ENCODE data around the gene NSUN3.
A peak's percentile ranks its signal among the peaks of the same experiment; 100 is the strongest.
"Not testable (repeated sequence)": the region's sequence is repeated elsewhere in the genome, so short reads cannot be mapped to it uniquely, and the experiment has no call there.

The NSUN3 gene

GRCh38 chr3:94062513-94063404 lies at the start of gene NSUN3, which contains the start of gene DHFR2:
Gene NSUN3, plus strand, starts transcription at chr3:94063061. Its CDS starts 66 bp downstream, at chr3:94063127.
Gene DHFR2, minus strand, starts transcription at chr3:94062916. Its CDS starts 1,405 bp downstream, at chr3:94061511.
- Histone ChIP-seq H3K9me3 (ENCODE audit: control insufficient read depth, insufficient read depth, low read length) (no peaks in the 10 kb centered on the region), H3K4me1 (ENCODE audit: insufficient read depth, low read length) (no peaks in the 10 kb centered on the region; the same call in 1 of the 2 replicates), H3K9ac (ENCODE audit: low read depth, low read length) (peak within 1 kb of the TSS; percentile 98), H3K36me3 (ENCODE audit: insufficient read depth, low read length) (no peaks in the 10 kb centered on the region; the same call in 1 of the 2 replicates)

GRCh38 chr3:94015025-94015424 lies 47.8 kb upstream of the NSUN3 start:
- H3K4me1 ChIP-seq (ENCODE audit: insufficient read depth, low read length), result no peaks in the 10 kb centered on the region
- no peak overlapping the region for H3K9ac ChIP-seq (ENCODE audit: low read depth, low read length)
- H3K36me3 ChIP-seq (ENCODE audit: insufficient read depth, low read length), result no peaks in the 10 kb centered on the region
- H3K9me3 ChIP-seq (ENCODE audit: control insufficient read depth, insufficient read depth, low read length), result no peaks in the 10 kb centered on the region

- Histone ChIP-seq H3K36me3 (ENCODE audit: insufficient read depth, low read length) (no peaks in the 10 kb centered on the region), H3K9me3 (ENCODE audit: control insufficient read depth, insufficient read depth, low read length) (no peaks in the 10 kb centered on the region), H3K4me1 (ENCODE audit: insufficient read depth, low read length) (no peaks in the 10 kb centered on the region), H3K9ac (ENCODE audit: low read depth, low read length) (no peak overlapping the region)
Observed at GRCh38 chr3:94019659-94020058, 43.2 kb upstream of the NSUN3 start.

GRCh38 chr3:94020293-94020692 lies 42.6 kb upstream of the NSUN3 start:
- Histone ChIP-seq H3K9me3 (ENCODE audit: control insufficient read depth, insufficient read depth, low read length) (no peaks in the 10 kb centered on the region), H3K36me3 (ENCODE audit: insufficient read depth, low read length) (no peaks in the 10 kb centered on the region), H3K4me1 (ENCODE audit: insufficient read depth, low read length) (no peaks in the 10 kb centered on the region), H3K9ac (ENCODE audit: low read depth, low read length) (no peak overlapping the region)

GRCh38 chr3:94024385-94024784 lies 38.5 kb upstream of the NSUN3 start:
- no peaks in the 10 kb centered on the region for H3K36me3 ChIP-seq (ENCODE audit: insufficient read depth, low read length)
- H3K9ac ChIP-seq (ENCODE audit: low read depth, low read length), result no peak overlapping the region
- H3K4me1 ChIP-seq (ENCODE audit: insufficient read depth, low read length), result no peaks in the 10 kb centered on the region
- H3K9me3 ChIP-seq (ENCODE audit: control insufficient read depth, insufficient read depth, low read length), result no peaks in the 10 kb centered on the region

- H3K36me3 ChIP-seq (ENCODE audit: insufficient read depth, low read length), result no peaks in the 10 kb centered on the region
- no peaks in the 10 kb centered on the region for H3K4me1 ChIP-seq (ENCODE audit: insufficient read depth, low read length)
- H3K9me3 ChIP-seq (ENCODE audit: control insufficient read depth, insufficient read depth, low read length), result no peaks in the 10 kb centered on the region
- no peak overlapping the region for H3K9ac ChIP-seq (ENCODE audit: low read depth, low read length)
Observed at GRCh38 chr3:94026623-94027022, 36.2 kb upstream of the NSUN3 start.

GRCh38 chr3:94028093-94028837 lies 34.6 kb upstream of the NSUN3 start, which contains the start of gene STX19:
Gene STX19, minus strand, starts transcription at chr3:94028597. Its CDS starts 13,328 bp downstream, at chr3:94015269.
- H3K9ac ChIP-seq (ENCODE audit: low read depth, low read length), result no peak within 1 kb of the TSS
- no peaks in the 10 kb centered on the region for H3K4me1 ChIP-seq (ENCODE audit: insufficient read depth, low read length)
- H3K36me3 ChIP-seq (ENCODE audit: insufficient read depth, low read length), result no peaks in the 10 kb centered on the region
- H3K9me3 ChIP-seq (ENCODE audit: control insufficient read depth, insufficient read depth, low read length), result no peaks in the 10 kb centered on the region

- H3K9ac ChIP-seq (ENCODE audit: low read depth, low read length), result no peak overlapping the region
- H3K9me3 ChIP-seq (ENCODE audit: control insufficient read depth, insufficient read depth, low read length), result no peaks in the 10 kb centered on the region
- H3K36me3 ChIP-seq (ENCODE audit: insufficient read depth, low read length), result no peaks in the 10 kb centered on the region
- H3K4me1 ChIP-seq (ENCODE audit: insufficient read depth, low read length), result no peaks in the 10 kb centered on the region
Observed at GRCh38 chr3:94036909-94037507, 25.9 kb upstream of the NSUN3 start.

GRCh38 chr3:94043285-94043684 lies 19.6 kb upstream of the NSUN3 start:
- H3K9me3 ChIP-seq (ENCODE audit: control insufficient read depth, insufficient read depth, low read length), result peaks cover 4% of the 10 kb centered on the region; the same call in 1 of the 2 replicates
- H3K9ac ChIP-seq (ENCODE audit: low read depth, low read length), result no peak overlapping the region
- no peaks in the 10 kb centered on the region for H3K4me1 ChIP-seq (ENCODE audit: insufficient read depth, low read length)
- no peaks in the 10 kb centered on the region for H3K36me3 ChIP-seq (ENCODE audit: insufficient read depth, low read length)

- H3K9ac ChIP-seq (ENCODE audit: low read depth, low read length); H3K9me3 ChIP-seq (ENCODE audit: control insufficient read depth, insufficient read depth, low read length); H3K4me1 ChIP-seq (ENCODE audit: insufficient read depth, low read length); H3K36me3 ChIP-seq (ENCODE audit: insufficient read depth, low read length): not testable (repeated sequence)
Observed at GRCh38 chr3:94044100-94044936, 18.5 kb upstream of the NSUN3 start.

- Histone ChIP-seq H3K4me1 (ENCODE audit: insufficient read depth, low read length) (no peaks in the 10 kb centered on the region), H3K9me3 (ENCODE audit: control insufficient read depth, insufficient read depth, low read length) (peaks cover 4% of the 10 kb centered on the region; the same call in 1 of the 2 replicates), H3K36me3 (ENCODE audit: insufficient read depth, low read length) (no peaks in the 10 kb centered on the region), H3K9ac (ENCODE audit: low read depth, low read length) (no peak overlapping the region)
Observed at GRCh38 chr3:94046533-94046932, 16.3 kb upstream of the NSUN3 start.

GRCh38 chr3:94049267-94049666 lies 13.6 kb upstream of the NSUN3 start:
- Histone ChIP-seq H3K36me3 (ENCODE audit: insufficient read depth, low read length) (no peaks in the 10 kb centered on the region), H3K4me1 (ENCODE audit: insufficient read depth, low read length) (no peaks in the 10 kb centered on the region), H3K9ac (ENCODE audit: low read depth, low read length) (no peak overlapping the region), H3K9me3 (ENCODE audit: control insufficient read depth, insufficient read depth, low read length) (no peaks in the 10 kb centered on the region)

- H3K4me1 ChIP-seq (ENCODE audit: insufficient read depth, low read length), result no peaks in the 10 kb centered on the region
- H3K9ac ChIP-seq (ENCODE audit: low read depth, low read length), result no peak overlapping the region
- no peaks in the 10 kb centered on the region for H3K9me3 ChIP-seq (ENCODE audit: control insufficient read depth, insufficient read depth, low read length)
- H3K36me3 ChIP-seq (ENCODE audit: insufficient read depth, low read length), result no peaks in the 10 kb centered on the region
Observed at GRCh38 chr3:94050546-94050945, 12.3 kb upstream of the NSUN3 start.

GRCh38 chr3:94061297-94061696 lies 1.6 kb upstream of the NSUN3 start:
- H3K9ac ChIP-seq (ENCODE audit: low read depth, low read length), result no peak overlapping the region
- no peaks in the 10 kb centered on the region for H3K9me3 ChIP-seq (ENCODE audit: control insufficient read depth, insufficient read depth, low read length)
- H3K4me1 ChIP-seq (ENCODE audit: insufficient read depth, low read length), result no peaks in the 10 kb centered on the region; the same call in 1 of the 2 replicates
- H3K36me3 ChIP-seq (ENCODE audit: insufficient read depth, low read length), result no peaks in the 10 kb centered on the region

Measured in ES-I3 (cell line).